Ovary (tissue), 9 donors: ENCODE measurements around the gene MPZL2. TPM values are rescaled to one million over a fixed set of nuclear protein-coding genes. Genes with fewer than 3 reads are reported as not detected.

Experiments used
- DNase-seq, 5 donors: peaks; one replicate each; pipeline ENCODE4 v3.0.0-alpha.2; 2019 to 2020
- H3K27ac ChIP-seq, 2 donors: fragments of 200-600 bp; one replicate each; pipeline versions ENCODE4 v1.5.1 to v1.8.0; 2019 to 2022
- H3K27me3 ChIP-seq: fragments of 200-600 bp; one replicate; pipeline ENCODE4 v1.8.0; 2022
- H3K36me3 ChIP-seq: fragments of 200-600 bp; sonication (generic); one replicate; pipeline ENCODE4 v1.5.1; 2019
- H3K4me1 ChIP-seq: one replicate; pipeline ENCODE4 v1.8.1; 2013; ENCODE audit warnings: mild to moderate bottlenecking, moderate library complexity; ENCODE audit not compliant: insufficient read depth
- H3K4me3 ChIP-seq: fragments of 200-600 bp; sonication (generic); one replicate; pipeline ENCODE4 v1.5.1; 2017
- H3K9me3 ChIP-seq, 2 donors: fragments of 200-600 bp in 1 of 2; sonication (generic) in 1 of 2; one replicate each; pipeline versions ENCODE4 v1.5.1 to v1.8.1; 2013 to 2019; ENCODE audit warnings: mild to moderate bottlenecking in 1 of 2, moderate library complexity in 1 of 2
- EP300 ChIP-seq: sonication (generic); formaldehyde crosslinking; IDR thresholded peaks from one replicate; pipeline ENCODE4 v1.6.1; 2017; ENCODE audit warnings: antibody characterized with exemption
- POLR2A ChIP-seq: fragments of 450-650 bp; IDR thresholded peaks from one replicate; pipeline ENCODE4 v1.6.1; 2017; ENCODE audit warnings: antibody characterized with exemption, mild to moderate bottlenecking, moderate library complexity
- whole genome bisulfite sequencing, 3 donors: extraction: QIAGEN DNeasy Blood & Tissue Kit in 1 of 3; methylation state at CpG; one replicate each; pipeline versions ENCODE4 v1.1.5 to v1.1.7; 2013 to 2017; 5-methylcytosine and 5-hydroxymethylcytosine counted together
- intact Hi-C, 4 donors: fragments of 100-400 bp; cut with DNase I; formaldehyde crosslinking; loops; one replicate each; pipeline versions ENCODE4 v1.11.0 to v1.15.1; 2022 to 2023
- polyA plus RNA-seq, 2 donors: library from polyadenylated mRNA; stranded (reverse); fragments of 200-250 nt in 1 of 2; fragments of 350-450 nt in 1 of 2; fragmentation: Illumina TruSeq in 1 of 2; extraction: RNeasy Lipid Tissue Mini Kit (QIAGEN cat#74804) in 1 of 2; gene quantifications; one replicate each; pipeline ENCODE4 v1.2.3, GENCODE V29; 2013 to 2014
- total RNA-seq, 7 donors: library from RNA; depleted of rRNA in 2 of 7; stranded (reverse); fragments of >200 nt in 2 of 7; fragmentation: NEBNext Ultra II Directional in 3 of 7; extraction: Animal tissue kit (Norgen Biotek cat#: 25700) in 3 of 7; gene quantifications; one replicate each; pipeline versions ENCODE4 v1.1.0 to v1.2.4, GENCODE V29; 2016 to 2023
- TF ChIP-seq, protein P1 (sequence below), 3 donors: fragments of 450-650 bp in 2 of 3; fragments of 200-600 bp in 1 of 3; IDR thresholded peaks; one replicate each; pipeline versions ENCODE4 v1.5.1 to v1.8.0; 2016 to 2022; ENCODE audit warnings: antibody characterized with exemption in 3 of 3, mild to moderate bottlenecking in 1 of 3
- donor health status: DM: no; HTN: no; CAD: no; lungs with moderate emphysema.
- donor health status: DM: no; HTN: no; CAD: no.
- donor health status: Bipolar disorder and iron deficiency.
- donor health status: DM: yes; HTN: yes; CAD: no.
- donor health status: DM: no; HTN: no; CAD: no.
- donor health status: DM: yes; HTN: yes; CAD: no.

MPZL2 gene
- total and polyA plus RNA-seq, 9 donors = 4.4 to 42.5 (median 9.6) TPM

DNA sequence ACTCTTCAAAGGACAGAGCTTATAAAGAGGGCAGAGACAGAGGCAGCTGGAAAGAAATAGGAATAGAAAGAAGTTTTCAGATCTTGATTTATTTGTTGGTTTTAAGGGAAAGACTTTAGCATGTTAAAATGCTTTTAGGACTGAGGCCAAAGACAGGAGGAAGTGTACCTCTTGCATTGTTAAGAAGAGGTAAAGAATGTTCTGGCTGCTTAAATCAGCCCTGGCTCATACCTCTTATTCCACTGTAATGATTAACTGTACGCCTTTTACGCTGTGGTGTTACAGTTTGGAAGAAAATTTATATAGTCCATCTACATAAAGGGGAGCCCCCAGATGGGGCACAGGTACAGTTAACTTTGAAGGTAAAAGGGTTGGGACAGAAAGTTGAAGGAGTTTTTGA lies 10.1 kb upstream of the MPZL2 start:
- no peaks in the 10 kb centered on the region for H3K4me1 ChIP-seq

DNA sequence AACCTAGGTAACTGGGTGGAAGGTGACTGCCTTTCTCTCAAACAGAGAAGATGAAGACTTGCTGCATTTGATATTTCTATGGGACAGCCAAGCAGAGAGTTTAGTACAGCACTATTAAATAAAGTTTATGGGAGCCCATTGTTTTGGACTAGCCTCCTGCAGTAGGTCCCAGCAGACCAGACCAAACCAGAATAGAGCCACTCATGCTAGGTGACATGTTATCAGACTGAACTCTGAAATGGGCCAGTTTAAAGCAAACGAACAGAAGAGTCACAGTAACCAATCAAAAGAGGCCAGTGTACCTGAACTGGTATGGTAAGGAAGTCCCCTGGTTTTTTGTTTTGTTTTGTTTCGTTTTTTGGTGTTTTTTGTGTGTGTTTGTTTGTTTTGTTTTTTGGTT lies 7.9 kb upstream of the MPZL2 start:
- H3K4me3 ChIP-seq = no peak overlapping the region
- H3K9me3 ChIP-seq = no peaks in the 10 kb centered on the region
- 47 to 67% (median 56%) methylated on average over 2 of the region's 2 CpGs for WGBS, 3 donors
- no peaks in the 10 kb centered on the region for H3K36me3 ChIP-seq
- DNase-seq = no peak
- intact Hi-C loops = no loop called here
- no peak overlapping the region for H3K27ac ChIP-seq
- no peak for TF ChIP-seq POLR2A
- no peak for TF ChIP-seq EP300
- TF ChIP-seq, protein P1, sequence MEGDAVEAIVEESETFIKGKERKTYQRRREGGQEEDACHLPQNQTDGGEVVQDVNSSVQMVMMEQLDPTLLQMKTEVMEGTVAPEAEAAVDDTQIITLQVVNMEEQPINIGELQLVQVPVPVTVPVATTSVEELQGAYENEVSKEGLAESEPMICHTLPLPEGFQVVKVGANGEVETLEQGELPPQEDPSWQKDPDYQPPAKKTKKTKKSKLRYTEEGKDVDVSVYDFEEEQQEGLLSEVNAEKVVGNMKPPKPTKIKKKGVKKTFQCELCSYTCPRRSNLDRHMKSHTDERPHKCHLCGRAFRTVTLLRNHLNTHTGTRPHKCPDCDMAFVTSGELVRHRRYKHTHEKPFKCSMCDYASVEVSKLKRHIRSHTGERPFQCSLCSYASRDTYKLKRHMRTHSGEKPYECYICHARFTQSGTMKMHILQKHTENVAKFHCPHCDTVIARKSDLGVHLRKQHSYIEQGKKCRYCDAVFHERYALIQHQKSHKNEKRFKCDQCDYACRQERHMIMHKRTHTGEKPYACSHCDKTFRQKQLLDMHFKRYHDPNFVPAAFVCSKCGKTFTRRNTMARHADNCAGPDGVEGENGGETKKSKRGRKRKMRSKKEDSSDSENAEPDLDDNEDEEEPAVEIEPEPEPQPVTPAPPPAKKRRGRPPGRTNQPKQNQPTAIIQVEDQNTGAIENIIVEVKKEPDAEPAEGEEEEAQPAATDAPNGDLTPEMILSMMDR (IDR thresholded peaks at IDR 0.05) = no peak
- no peaks in the 10 kb centered on the region for H3K27me3 ChIP-seq
- H3K4me1 ChIP-seq = no peaks in the 10 kb centered on the region

More for the DNA sequence above, 10.1 kb upstream of the MPZL2 start:
- Histone ChIP-seq H3K4me3 (no peak overlapping the region), H3K9me3 (no peaks in the 10 kb centered on the region), H3K36me3 (no peaks in the 10 kb centered on the region), H3K27ac (no peak overlapping the region), H3K27me3 (no peaks in the 10 kb centered on the region)
- 70 to 78% (median 78%) methylated on average over 2 of the region's 2 CpGs for WGBS, 3 donors
- no peak for DNase-seq
- TF ChIP-seq, protein P1 (IDR thresholded peaks at IDR 0.05) = no peak
- TF ChIP-seq POLR2A (no peak), EP300 (no peak)
- intact Hi-C loops = no loop called here

DNA sequence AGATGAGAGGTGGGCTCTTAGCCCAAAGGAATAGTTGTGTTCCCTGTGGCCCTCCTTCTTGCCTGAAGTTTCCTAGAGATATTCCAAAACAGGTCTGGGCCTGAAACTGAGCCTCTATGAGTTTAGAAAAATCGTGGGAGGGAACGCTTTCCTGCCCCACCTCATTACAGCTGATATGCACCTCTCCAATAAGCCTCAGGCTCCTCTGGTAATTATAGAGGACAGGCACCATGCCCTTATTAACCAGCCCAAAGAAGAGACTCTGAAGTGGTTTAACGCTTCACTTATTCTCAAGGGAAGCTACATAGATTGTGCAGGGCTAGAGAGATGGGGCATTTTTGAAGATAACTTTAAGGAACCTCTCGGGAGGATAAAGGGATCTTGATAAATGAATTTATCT lies 3.4 kb upstream of the MPZL2 start:
- no peak overlapping the region for H3K27ac ChIP-seq
- WGBS, 3 donors = 56 to 81% (median 70%) methylated on average over 4 of the region's 4 CpGs
- H3K27me3 ChIP-seq = no peaks in the 10 kb centered on the region
- no peak for DNase-seq
- intact Hi-C loops = loop anchor here in 1 of 4 donors (5.0 kb wide), 1 partner anchor 200 kb away; no protein-coding TSS in a partner anchor
- no peaks in the 10 kb centered on the region for H3K36me3 ChIP-seq
- no peaks in the 10 kb centered on the region for H3K9me3 ChIP-seq
- H3K4me3 ChIP-seq = no peak overlapping the region
- TF ChIP-seq EP300 = no peak
- no peak for TF ChIP-seq POLR2A
- H3K4me1 ChIP-seq = no peaks in the 10 kb centered on the region

DNA sequence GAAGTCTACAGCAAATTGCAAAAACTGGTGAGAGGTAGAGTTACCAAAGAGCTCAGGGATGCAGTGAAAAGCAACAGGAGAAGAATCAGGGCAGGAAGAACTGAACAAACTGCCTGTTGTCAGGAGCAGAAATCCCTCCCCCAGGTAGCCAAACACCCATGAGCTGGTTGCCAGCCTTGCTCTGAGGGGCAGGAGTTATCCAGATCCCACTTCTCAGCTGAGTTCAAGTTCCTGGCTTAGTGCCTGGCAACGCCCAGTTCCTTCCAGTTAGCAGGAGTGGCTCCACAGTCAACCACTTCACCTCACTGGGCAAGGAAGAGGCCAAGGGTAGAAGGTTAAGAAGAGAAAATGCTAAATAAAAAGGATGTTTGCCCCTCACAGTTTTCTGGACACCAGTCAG lies 1.9 kb upstream of the MPZL2 start:
- 24 to 46% (median 35%) methylated on average over 1 of the region's 1 CpG for WGBS, 3 donors
- no peaks in the 10 kb centered on the region for H3K4me1 ChIP-seq
- H3K36me3 ChIP-seq = no peaks in the 10 kb centered on the region
- no peak for DNase-seq
- H3K27me3 ChIP-seq = no peaks in the 10 kb centered on the region
- intact Hi-C loops = loop anchor here in 1 of 4 donors (5.0 kb wide), 1 partner anchor 201 kb away; no protein-coding TSS in a partner anchor
- H3K4me3 ChIP-seq = no peak overlapping the region
- H3K9me3 ChIP-seq = no peaks in the 10 kb centered on the region
- TF ChIP-seq POLR2A (no peak), EP300 (no peak)
- TF ChIP-seq, protein P1 (IDR thresholded peaks at IDR 0.05) = no peak
- H3K27ac ChIP-seq = no peak overlapping the region

DNA sequence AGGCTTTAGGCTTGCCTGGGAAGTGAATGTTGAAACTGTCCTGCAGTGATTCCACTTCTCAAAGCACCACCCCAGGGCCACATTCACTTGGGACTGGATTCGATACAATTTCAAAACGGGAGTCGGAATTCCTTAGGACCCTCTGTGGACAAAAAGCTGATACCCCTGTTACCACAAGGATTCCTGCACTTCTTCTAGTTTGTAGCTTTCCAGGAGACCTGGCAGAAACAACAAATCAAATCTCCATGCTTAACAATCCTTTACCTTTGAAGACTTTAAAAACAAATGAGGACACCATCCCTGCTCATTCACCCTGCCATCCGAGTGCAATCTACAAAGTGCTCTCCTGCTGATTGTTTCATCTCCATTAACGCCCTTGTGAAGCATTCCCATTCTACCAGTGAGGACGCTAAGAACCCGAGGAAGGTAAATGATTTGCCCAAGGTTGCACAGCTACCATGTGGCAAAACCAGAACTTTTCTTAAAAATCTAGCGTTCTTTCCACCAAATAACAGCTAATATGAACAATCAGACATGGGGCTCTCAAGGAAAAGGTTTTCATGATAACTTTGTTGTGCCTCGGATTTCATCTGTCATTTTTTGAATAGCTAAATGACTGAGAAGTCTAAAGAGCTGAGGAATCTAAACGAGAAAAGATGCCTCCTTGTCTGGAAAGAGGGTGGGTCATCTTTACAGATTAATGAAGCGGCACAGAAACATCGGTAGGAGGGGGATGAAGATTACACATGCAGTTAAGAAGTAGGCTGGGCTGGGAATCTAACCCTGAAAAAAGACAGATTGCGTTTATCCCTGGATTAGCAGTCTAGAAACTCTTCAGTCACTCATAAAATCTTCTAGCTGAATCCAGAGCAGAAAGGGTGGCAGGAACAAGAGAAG lies 720 bp upstream of the MPZL2 start:
- H3K36me3 ChIP-seq = no peaks in the 10 kb centered on the region
- H3K4me1 ChIP-seq = no peaks in the 10 kb centered on the region
- H3K27ac ChIP-seq = no peak overlapping the region
- H3K9me3 ChIP-seq = no peaks in the 10 kb centered on the region
- H3K4me3 ChIP-seq = no peak overlapping the region
- TF ChIP-seq POLR2A (no peak), EP300 (no peak)
- TF ChIP-seq, protein P1 (IDR thresholded peaks at IDR 0.05) = no peak
- H3K27me3 ChIP-seq = no peaks in the 10 kb centered on the region
- intact Hi-C loops = loop anchor here in 1 of 4 donors (5.0 kb wide), 1 partner anchor 202 kb away; no protein-coding TSS in a partner anchor
- WGBS, 3 donors = 38 to 50% (median 40%) methylated on average over 13 of the region's 13 CpGs
- DNase-seq = no peak
